ENCODE results near the gene SCN11A. TPM values are rescaled to one million over a fixed set of nuclear protein-coding genes. Genes with fewer than 3 reads are reported as not detected.

The SCN11A gene
- total and polyA plus RNA-seq, 2 of the 13 experiments (the other 11 are each of a cell fraction or from before 2014, with no cell fraction given), result 0.02 to 0.11 TPM

GRCh38 chr3:39019299-39019698 lies 32.4 kb downstream of the SCN11A start (continued):
- TF ChIP-seq, protein P1, sequence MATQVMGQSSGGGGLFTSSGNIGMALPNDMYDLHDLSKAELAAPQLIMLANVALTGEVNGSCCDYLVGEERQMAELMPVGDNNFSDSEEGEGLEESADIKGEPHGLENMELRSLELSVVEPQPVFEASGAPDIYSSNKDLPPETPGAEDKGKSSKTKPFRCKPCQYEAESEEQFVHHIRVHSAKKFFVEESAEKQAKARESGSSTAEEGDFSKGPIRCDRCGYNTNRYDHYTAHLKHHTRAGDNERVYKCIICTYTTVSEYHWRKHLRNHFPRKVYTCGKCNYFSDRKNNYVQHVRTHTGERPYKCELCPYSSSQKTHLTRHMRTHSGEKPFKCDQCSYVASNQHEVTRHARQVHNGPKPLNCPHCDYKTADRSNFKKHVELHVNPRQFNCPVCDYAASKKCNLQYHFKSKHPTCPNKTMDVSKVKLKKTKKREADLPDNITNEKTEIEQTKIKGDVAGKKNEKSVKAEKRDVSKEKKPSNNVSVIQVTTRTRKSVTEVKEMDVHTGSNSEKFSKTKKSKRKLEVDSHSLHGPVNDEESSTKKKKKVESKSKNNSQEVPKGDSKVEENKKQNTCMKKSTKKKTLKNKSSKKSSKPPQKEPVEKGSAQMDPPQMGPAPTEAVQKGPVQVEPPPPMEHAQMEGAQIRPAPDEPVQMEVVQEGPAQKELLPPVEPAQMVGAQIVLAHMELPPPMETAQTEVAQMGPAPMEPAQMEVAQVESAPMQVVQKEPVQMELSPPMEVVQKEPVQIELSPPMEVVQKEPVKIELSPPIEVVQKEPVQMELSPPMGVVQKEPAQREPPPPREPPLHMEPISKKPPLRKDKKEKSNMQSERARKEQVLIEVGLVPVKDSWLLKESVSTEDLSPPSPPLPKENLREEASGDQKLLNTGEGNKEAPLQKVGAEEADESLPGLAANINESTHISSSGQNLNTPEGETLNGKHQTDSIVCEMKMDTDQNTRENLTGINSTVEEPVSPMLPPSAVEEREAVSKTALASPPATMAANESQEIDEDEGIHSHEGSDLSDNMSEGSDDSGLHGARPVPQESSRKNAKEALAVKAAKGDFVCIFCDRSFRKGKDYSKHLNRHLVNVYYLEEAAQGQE (IDR thresholded peaks at IDR 0.05; ENCODE audit: borderline replicate concordance in 1 of 2, low read depth in 1 of 2, low read length in 2 of 2), result no peak
- TF ChIP-seq GATA4 (IDR thresholded peaks at IDR 0.05; ENCODE audit: borderline replicate concordance, low read depth) (no peak), MAZ (IDR thresholded peaks at IDR 0.05; ENCODE audit: borderline replicate concordance, low read depth, low read length) (no peak), MAZ (CRISPR knock-in tag; IDR thresholded peaks at IDR 0.05; ENCODE audit: low read depth) (no peak), KLF9 (CRISPR knock-in tag; IDR thresholded peaks at IDR 0.05; ENCODE audit: low read depth) (no peak), TOE1 (CRISPR knock-in tag; IDR thresholded peaks at IDR 0.05) (no peak), SMAD3 (CRISPR knock-in tag; IDR thresholded peaks at IDR 0.05) (no peak), XRCC5 (optimal IDR thresholded peaks at IDR 0.05; ENCODE audit: low read length) (no peak), ELK4 (CRISPR knock-in tag; IDR thresholded peaks at IDR 0.05; ENCODE audit: borderline replicate concordance) (no peak), BCL6 (CRISPR knock-in tag; IDR thresholded peaks at IDR 0.05) (no peak), NR2F6 (IDR thresholded peaks at IDR 0.05) (no peak), NR2F6 (CRISPR knock-in tag; IDR thresholded peaks at IDR 0.05) (no peak), NFKB2 (CRISPR knock-in tag; IDR thresholded peaks at IDR 0.05; ENCODE audit: borderline replicate concordance) (no peak), CHD4 (IDR thresholded peaks at IDR 0.05; ENCODE audit: borderline replicate concordance, low read length) (no peak), PHF21A (CRISPR knock-in tag; IDR thresholded peaks at IDR 0.05) (no peak), HNF4A (CRISPR knock-in tag; IDR thresholded peaks at IDR 0.05) (peak; percentile 48; the same call in 1 of the 2 replicates), MIXL1 (CRISPR knock-in tag; IDR thresholded peaks at IDR 0.05) (0 out of 2 replicates have a peak, but pooled peaks have one; percentile 22), GATAD2A (CRISPR knock-in tag; IDR thresholded peaks at IDR 0.05) (0 out of 2 replicates have a peak, but pooled peaks have one; percentile 38), KDM4B (CRISPR knock-in tag; IDR thresholded peaks at IDR 0.05) (no peak), ZNF326 (CRISPR knock-in tag; IDR thresholded peaks at IDR 0.05; ENCODE audit: borderline replicate concordance) (no peak), GZF1 (CRISPR knock-in tag; IDR thresholded peaks at IDR 0.05) (no peak), ZNF605 (CRISPR knock-in tag; IDR thresholded peaks at IDR 0.05) (no peak)
- TF ChIP-seq, protein P2, sequence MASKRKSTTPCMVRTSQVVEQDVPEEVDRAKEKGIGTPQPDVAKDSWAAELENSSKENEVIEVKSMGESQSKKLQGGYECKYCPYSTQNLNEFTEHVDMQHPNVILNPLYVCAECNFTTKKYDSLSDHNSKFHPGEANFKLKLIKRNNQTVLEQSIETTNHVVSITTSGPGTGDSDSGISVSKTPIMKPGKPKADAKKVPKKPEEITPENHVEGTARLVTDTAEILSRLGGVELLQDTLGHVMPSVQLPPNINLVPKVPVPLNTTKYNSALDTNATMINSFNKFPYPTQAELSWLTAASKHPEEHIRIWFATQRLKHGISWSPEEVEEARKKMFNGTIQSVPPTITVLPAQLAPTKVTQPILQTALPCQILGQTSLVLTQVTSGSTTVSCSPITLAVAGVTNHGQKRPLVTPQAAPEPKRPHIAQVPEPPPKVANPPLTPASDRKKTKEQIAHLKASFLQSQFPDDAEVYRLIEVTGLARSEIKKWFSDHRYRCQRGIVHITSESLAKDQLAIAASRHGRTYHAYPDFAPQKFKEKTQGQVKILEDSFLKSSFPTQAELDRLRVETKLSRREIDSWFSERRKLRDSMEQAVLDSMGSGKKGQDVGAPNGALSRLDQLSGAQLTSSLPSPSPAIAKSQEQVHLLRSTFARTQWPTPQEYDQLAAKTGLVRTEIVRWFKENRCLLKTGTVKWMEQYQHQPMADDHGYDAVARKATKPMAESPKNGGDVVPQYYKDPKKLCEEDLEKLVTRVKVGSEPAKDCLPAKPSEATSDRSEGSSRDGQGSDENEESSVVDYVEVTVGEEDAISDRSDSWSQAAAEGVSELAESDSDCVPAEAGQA (IDR thresholded peaks at IDR 0.05; ENCODE audit: low read depth), result no peak
- TF ChIP-seq, protein P2 (CRISPR knock-in tag; IDR thresholded peaks at IDR 0.05; ENCODE audit: borderline replicate concordance), result no peak
